ENCODE results near the gene CROCC2. TPM values are rescaled to one million over a fixed set of nuclear protein-coding genes. Genes with fewer than 3 reads are reported as not detected.
"Not testable (repeated sequence)": the region's sequence is repeated elsewhere in the genome, so short reads cannot be mapped to it uniquely, and the experiment has no call there.

CROCC2 gene
- total and polyA plus RNA-seq, 7 donors = under 0.01 to 0.09 TPM; not detected in 5

- no peak overlapping the region for H3K27ac ChIP-seq
- DNase-seq = no peak
- intact Hi-C loops (cut with DNase I) = no loop called here
- whole genome bisulfite sequencing, 2 donors = 56 to 77% methylated on average over 17 of the region's 17 CpGs
- peaks cover 0 to 39% (median 7%) of the 10 kb centered on the region in 3 donors for H3K27me3 ChIP-seq
- no peaks in the 10 kb centered on the region for H3K36me3 ChIP-seq
- H3K4me1 ChIP-seq = no peaks in the 10 kb centered on the region
- TF ChIP-seq POLR2AphosphoS5 (IDR thresholded peaks at IDR 0.05) = no peak
- no peak for TF ChIP-seq EP300 (IDR thresholded peaks at IDR 0.05)
- no peak for TF ChIP-seq CTCF (IDR thresholded peaks at IDR 0.05)
- TF ChIP-seq POLR2A (IDR thresholded peaks at IDR 0.05) = no peak
- H3K9me3 ChIP-seq = no peaks in the 10 kb centered on the region
- no peak overlapping the region for H3K4me3 ChIP-seq
Observed at GRCh38 chr2:240972636-240973521, 66.7 kb downstream of the CROCC2 start.

DNA sequence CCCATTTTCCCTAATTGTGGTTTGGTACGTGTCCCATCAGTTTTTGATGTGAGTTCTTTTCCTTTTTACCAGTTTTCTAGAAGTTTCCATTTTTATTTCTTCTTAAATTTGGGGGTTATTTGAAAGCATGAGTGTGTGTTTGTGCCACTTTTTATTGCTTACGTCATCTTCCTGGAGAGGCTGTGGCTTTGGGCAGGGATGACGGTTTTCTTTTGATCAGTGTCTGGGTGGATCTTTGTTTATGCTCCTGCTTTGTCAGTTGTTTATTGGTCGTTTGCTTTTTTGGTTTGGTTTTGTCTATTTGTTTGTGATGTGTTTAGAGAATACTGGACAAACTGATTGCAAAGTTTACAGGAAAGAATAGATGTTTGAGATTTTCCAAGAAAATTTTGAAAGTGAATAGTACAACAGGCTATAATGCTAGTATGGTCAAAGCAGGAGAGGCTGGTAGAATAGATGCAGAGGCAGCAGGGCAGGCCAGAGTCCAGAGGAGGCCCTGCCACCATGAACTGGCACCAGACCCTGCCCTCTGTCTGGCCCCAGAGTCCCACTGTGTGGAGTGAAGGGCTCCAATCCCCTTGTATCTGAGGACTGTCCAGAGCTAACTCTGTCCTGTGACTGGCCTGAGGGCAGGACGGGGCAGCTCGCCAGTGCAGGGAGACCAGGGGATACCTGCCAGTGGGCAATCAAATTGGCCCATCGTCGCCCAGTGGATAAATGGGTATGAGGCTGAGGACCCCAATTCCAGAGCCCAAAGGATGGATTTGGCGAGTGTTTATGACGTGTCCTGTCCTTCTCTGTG lies 68.8 kb downstream of the CROCC2 start:
- no peak for DNase-seq
- TF ChIP-seq POLR2AphosphoS5 (IDR thresholded peaks at IDR 0.05) = no peak
- TF ChIP-seq CTCF (IDR thresholded peaks at IDR 0.05) = no peak
- TF ChIP-seq EP300 (IDR thresholded peaks at IDR 0.05) = no peak
- TF ChIP-seq POLR2A (IDR thresholded peaks at IDR 0.05) = no peak
- no peaks in the 10 kb centered on the region for H3K9me3 ChIP-seq
- peaks cover 0 to 39% (median 7%) of the 10 kb centered on the region in 3 donors for H3K27me3 ChIP-seq
- no peak overlapping the region for H3K4me3 ChIP-seq
- no peak overlapping the region for H3K27ac ChIP-seq
- no peaks in the 10 kb centered on the region for H3K4me1 ChIP-seq
- 58 to 69% methylated on average over 10 of the region's 10 CpGs for WGBS, 2 donors
- H3K36me3 ChIP-seq = no peaks in the 10 kb centered on the region
- intact Hi-C loops (cut with DNase I) = no loop called here

GRCh38 chr2:240975903-240976302 lies 69.8 kb downstream of the CROCC2 start:
- H3K9me3 ChIP-seq; DNase-seq; intact Hi-C loops (cut with DNase I); H3K27ac ChIP-seq; H3K4me3 ChIP-seq; H3K4me1 ChIP-seq; H3K36me3 ChIP-seq: not testable (repeated sequence)
- 66 to 82% methylated on average over 4 of the region's 4 CpGs for WGBS, 2 donors
- peaks cover 0 to 38% (median 7%) of the 10 kb centered on the region in 3 donors for H3K27me3 ChIP-seq

DNA sequence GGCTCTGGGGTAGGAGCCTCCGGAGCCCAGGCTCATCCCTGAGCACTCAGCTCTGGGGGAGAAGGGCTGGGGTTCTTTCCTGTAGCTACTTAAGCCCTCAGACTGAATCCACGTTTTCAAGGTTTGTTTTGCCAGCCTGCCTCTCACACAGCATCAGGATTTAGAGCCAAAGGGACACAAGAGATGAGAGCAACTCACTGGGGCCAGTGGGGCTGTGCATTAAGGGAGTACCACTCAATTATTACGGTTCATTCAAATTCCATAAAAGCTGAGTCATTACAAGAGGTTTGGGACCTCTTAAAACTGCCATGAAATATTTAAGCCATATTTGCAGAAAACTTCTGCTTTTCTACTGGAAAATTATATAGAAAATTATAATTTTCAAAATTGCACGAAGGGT lies 75.1 kb downstream of the CROCC2 start:
- peaks cover 0 to 29% (median 15%) of the 10 kb centered on the region in 3 donors for H3K27me3 ChIP-seq
- no peaks in the 10 kb centered on the region for H3K36me3 ChIP-seq
- TF ChIP-seq CTCF (IDR thresholded peaks at IDR 0.05) (no peak), POLR2AphosphoS5 (IDR thresholded peaks at IDR 0.05) (no peak), POLR2A (IDR thresholded peaks at IDR 0.05) (no peak), EP300 (IDR thresholded peaks at IDR 0.05) (no peak)
- H3K27ac ChIP-seq = no peak overlapping the region
- no peaks in the 10 kb centered on the region for H3K4me1 ChIP-seq
- H3K4me3 ChIP-seq = no peak overlapping the region
- DNase-seq = no peak
- intact Hi-C loops (cut with DNase I) = no loop called here
- WGBS, 2 donors = 40 to 46% methylated on average over 4 of the region's 4 CpGs
- H3K9me3 ChIP-seq = no peaks in the 10 kb centered on the region

All from sigmoid colon (tissue), 7 donors.